GM18909 (cell line): ENCODE measurements around the gene TBC1D14.

Experiments used
- ATAC-seq: cut with Tn5 transposase; IDR thresholded peaks from one replicate; pipeline ENCODE4 v1.9.1; 2021; ENCODE audit warnings: mild to moderate bottlenecking; ENCODE audit not compliant: unreplicated experiment, poor library complexity

The TBC1D14 gene

DNA sequence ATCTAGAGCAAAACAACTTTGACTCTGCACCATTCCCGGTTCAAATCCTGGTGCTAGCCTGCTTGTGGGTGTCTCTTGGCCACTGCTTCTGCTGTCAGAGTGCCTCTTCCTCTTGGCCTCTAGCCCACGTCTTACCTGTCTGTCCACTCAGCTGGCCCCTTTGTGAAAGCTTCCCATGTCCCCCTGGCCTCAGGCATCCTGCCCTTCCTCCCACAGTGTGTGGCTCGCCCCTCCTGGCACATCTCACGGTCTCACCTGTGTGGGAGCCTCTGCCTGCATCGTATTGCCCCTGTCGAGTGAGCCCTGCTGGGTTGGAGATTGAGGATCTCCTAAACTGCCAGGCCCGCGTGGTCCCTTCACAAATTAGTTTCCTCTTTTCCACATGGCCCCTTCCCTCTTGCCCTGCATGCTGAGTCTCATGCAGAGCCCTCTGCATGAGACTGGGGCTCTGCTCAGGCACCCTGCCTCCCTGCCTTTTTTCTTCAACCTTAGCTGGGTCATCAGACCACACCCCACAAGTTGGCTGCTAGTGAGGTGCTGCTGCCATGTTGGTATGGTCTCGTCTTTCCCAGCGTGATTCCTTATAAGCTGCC lies 79.8 kb downstream of the TBC1D14 start:
- no peak for ATAC-seq

DNA sequence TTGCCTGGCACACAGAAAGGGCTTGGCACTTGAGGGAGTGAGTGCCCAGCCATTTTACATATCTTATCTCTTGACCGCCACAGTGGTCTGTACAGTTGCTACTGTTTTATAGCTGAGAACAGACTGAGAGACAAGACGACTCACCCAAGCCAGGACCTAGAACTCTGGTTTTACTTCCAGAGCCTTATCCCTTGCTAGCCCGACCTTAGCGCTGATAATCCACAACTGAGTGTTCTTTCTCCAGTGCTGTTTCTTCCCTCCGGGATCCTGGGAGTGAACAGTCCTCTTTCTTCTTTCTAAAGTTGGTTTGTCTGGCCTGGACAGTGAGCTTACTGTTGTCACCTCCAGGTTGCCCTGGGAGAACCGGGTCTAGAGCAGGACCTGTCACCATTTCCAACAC lies 81.0 kb downstream of the TBC1D14 start:
- ATAC-seq: no peak

DNA sequence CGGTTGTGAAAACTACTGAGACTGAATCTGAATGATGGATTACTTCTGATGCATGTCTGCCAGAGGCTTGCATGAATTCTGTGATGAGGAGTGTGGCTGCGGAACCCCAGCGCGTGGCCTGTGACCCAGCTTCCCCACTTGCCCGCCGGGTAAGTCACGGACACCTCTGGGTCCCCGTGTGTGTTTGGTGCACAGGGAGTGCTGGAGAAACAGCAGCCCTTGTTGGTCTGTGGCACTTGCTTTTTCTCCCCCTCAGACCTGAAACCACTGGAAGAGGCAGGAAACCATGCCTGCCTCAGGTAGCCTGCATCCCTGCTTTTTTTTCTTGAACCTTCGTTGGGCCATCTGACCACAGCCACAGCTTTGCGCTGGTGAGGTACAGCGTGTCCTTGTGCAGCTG lies 81.6 kb downstream of the TBC1D14 start:
- no peak for ATAC-seq

DNA sequence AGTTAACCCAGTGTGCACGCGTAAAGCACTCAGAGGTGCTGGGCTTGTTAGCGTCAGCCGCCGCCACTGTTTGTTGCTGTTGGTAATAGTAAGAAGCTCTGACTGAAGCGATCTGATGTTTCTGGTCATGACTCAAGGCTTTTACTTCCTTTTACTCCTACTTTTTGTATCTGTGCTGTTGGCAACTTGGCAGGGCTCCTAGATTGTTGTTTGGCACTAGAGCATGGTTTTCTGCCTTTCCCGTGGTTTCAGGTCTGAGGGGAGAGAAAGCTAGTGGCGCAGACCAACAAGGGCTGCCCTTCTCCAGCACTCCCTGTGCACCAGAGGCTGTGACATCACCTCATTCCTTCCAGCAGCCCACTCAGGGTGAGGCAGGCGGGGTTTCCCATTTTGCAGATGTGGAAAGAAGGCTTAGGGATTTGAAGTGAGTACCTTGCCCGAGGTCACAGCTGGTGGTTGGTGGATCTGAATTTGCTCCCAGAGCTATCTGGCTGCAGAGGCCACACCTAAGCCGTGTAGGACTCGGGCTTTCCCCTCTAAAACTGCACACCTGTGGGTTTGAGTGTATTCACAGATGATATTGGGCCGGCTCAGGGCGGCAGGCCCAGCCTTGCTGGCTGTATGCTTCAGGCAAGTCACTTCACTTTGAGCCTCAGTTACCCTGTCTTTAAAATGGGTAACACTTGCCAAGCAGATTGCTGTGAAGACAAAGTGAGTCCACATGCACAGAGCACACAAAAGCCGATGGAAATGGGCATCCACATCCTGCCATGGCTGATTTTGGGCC lies 82.3 kb downstream of the TBC1D14 start:
- no peak for ATAC-seq

DNA sequence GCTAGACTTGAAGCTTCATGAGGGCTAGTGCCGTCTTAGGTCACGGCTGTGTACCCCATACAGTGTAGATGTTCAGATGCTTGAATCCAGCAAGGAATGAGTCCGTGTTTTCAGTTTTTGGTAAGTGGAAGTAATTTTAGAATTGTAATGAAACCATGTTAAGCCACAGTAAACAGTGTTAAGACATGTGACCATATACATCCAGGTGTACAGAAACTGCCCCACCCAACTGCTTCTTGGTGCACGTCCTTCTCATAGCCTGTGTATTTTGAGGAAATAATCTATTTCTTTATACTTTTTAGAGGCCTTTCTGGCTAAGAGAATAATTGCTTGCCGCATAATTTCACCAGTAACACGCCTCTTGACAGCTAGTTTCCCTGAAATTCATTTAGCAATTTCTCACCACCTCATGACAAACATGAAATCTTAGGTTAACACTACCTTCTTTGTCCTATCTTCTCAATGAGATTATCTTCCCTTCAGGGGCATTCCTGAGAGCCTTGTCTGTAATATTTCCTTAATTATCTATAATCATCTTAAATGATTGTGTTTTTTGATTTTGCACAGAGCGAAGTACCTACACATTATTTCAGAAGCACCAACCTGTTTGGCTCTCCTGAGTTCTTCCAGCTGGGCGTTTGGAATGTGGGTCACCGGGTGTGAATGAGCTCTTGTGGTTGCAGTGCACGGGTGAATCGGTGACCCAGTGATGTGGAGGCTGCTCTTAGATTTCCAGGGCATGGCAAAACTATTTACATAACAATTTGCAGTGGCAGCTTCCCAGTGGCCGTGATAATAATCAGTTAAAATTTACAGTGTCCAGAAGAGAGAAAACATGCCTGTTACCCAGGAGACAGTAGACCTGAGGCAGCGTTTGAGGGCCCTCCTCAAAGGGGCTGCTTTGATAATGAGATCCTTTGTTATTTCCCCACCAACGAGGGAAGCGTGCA lies 83.4 kb downstream of the TBC1D14 start:
- no peak for ATAC-seq

DNA sequence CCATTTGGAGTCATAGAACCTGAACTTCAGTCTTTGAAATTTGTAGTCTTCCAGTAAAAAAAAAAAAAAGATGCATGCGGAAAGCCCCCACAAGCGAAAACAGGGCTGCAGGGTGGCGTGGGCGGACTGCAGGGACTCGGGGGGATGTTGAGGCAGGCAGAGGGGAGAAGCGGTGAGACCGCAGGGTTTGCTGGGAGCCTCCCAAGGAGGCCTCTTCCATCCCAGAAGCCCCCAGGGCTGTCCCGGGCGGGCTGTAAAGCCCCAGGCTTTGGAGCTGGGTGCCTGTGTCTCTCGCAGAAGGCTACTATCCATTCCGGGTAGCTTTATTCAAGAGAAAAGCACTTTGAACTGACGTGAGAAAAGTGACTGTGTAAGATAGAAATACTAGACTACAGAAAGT lies 86.9 kb downstream of the TBC1D14 start:
- ATAC-seq: no peak

DNA sequence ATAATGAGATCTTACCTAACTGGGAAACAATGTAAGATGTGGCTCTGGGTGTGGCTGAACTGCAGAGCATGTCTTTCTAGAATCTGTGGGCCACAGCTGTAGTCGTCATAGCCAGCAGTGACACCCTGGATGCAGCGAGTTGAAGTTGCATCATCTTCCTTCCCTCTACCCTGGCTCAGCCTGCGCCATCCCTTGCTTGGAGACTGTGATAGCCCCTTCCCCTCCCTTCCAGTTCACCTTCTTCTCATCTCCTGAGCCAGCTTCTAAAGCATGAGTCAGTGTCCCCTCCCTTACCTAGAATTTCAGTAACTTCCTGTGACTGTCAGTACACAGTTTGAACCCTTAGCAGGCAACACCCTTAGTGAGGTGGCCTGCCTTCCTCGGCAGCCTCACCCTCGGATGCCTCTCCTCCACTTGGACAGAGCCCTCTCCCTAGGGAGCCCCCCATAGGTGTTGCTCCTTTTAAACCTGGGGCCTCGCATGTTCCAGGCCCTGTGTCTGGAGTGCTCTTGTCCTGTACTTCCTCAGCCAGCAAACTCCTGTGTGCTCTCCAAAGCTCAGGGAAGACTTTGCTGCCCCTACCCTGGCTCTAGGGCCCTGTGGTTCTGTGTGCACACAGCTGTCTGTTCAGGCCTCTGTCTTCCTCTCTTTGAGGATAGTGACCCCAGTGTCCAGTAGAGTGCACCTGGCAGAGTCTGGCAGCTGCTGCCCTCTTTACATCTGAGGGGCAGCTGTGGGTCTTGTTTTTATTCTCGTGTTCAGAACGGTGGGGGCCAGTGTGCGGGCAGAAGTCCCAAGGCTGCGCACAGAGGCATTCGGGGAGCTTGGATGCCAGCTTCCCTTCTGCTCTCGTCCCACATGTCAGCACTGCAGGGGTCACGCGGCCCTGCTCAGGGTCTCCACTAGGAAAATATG lies 89.8 kb downstream of the TBC1D14 start:
- no peak for ATAC-seq

DNA sequence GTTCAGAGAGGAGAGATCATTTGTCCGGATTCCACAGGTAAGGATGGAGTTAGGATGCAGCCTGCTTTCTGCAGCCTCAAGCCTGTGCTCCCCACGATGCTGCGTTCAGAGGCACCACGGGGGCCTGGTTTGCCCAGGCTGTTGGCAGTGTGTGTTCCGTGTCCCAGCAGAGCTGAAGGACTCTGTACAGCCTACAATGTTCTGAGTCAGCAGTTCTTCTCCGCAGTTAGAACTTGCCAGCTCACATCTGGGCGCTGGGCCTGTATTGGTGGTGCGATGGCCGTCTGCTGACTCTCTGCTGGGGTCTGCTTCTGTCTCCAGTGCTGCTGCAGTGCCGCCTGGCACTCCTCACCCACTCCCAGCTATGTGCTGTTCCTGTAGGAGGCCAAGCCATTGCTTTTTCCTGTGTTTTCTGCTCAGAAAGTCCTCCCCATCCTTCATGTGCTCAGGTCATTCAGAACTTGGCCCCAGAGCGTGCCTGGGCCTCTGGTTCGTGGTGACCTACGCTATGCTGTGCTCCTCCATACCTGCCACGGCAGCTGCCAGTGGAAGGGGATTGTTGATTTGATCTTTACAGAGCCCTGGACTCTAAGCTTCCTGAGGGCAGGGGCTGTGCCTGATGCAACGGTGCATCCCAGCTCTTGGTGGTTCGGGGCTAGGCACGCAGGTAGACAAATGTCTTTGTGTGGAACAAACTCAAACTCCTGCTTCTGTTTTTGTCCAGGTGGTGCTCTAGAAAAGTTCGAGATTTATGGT lies 91.0 kb downstream of the TBC1D14 start:
- ATAC-seq: no peak

DNA sequence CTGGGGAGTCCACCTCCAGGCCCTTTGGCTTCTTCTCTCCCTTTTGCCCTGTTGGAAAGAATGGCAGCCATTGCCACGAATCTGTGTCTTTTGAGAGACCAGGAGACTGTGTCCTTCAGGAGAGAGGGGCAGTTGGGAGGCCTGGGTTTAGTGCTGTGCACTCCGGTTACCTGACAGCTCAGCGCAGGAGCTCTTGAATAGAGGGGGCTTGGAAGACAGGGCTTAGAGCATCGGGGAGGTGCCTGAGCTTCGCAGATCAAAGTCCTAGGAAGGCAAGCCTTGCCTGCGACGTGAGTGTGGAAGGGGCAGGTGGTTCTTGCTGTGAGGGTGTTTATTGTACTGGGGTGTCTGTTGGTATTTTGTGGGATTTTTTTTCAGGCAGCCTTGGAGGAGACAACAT lies 91.6 kb downstream of the TBC1D14 start:
- no peak for ATAC-seq

DNA sequence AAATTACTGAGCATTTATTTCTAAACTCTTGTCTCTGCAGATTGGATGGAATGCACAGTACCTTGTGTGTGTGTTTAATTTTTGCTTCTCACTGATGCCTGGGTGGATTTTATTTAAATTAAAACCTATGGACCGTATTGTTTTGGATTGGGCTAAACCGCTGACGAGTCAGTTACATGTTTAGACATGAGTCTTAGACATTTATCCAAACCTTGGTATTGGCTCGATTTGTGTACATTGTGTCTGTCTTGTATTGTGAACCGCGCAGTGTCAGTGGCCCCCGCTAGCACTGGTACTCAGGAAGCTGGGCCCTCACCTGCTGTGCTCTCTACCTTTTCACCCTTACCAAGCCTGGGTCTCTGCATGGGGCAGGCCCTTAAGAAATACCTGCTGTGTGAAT lies 92.7 kb downstream of the TBC1D14 start:
- no peak for ATAC-seq

DNA sequence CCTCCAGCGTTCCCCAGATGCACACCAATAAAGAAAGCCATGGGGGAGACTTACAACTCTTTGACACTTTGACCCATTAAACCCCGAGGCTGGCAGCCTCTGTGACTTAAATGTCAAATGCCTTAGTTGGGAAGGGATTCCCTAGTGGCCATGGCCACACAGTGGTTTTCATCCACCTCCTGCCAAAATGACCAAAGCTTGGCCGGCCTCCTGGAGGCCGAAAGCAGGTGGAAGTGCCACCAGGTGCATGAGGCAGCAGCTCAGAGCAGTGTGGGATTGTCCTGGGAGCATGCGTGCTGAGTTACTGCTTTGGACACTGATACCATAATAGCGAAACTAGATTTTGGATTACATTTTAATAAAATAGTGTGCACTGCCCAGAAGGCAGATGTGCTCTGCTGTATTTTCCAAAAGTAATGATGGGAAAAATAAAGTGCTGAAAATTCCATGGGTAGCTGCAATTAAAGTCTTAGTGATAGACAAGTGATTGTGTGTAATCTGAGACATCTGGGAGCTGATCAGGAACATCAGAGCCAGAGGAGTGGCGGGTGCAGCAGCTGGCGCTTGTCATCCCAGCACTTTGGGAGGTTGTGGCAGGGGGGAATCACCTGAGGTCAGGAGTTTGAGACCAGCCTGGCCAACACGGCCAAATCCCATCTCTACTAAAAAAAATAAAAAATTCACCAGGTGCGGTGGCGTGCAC lies 93.7 kb downstream of the TBC1D14 start:
- ATAC-seq: no peak

DNA sequence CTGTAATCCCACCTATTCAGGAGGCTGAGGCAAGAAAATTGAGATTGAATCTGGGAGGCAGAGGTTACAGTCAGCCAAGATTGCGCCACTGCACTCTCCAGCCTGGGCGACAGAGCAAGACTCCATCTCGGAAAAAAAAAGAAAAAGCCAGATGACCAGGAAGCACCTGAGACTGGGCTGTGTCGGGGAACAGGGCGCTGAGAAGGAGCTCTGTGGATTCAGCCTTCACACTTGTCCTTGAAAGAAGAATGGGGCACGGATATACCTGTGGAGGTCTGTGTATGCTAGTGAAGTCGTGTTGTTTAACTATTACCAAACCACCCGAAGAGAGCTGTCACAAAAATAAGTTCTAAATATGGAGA lies 94.2 kb downstream of the TBC1D14 start:
- no peak for ATAC-seq

DNA sequence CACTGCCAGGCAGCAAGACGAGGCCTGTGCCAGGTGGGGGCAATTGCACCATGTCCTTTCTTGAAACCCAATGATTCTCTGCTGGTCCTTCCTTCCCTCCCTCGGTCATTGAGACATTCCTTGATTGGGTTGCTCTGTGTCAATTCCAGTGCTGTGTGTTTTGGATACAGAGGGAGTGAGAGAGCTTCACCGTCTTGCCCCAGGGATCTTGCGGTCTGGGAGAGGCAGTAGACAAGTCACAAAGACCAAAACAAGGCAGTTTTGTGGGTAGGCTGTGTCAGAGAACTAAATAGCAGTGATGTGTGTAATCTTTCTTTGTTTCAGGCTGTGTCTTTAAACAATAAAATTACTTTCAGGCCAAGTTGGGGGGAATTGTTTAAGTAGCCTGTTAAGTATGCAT lies 94.7 kb downstream of the TBC1D14 start:
- no peak for ATAC-seq

DNA sequence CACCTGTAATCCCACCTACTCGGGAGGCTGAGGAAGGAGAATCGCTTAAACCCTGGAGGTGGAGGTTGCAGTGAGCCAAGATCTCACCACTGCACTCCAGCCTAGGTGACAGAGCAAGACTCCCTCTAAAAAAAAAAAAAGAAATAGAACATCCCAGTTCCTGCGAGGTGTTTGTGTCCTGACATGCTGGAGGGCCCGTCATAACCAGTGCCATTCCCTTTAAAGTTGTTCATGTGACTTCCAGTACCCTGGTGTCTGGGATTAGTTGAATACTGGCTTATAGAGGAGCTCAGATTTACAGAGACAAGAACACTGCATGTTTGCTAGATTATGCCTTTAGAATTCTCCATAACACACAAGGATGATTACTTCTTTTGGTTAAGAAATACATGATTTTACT lies 95.9 kb downstream of the TBC1D14 start:
- no peak for ATAC-seq

DNA sequence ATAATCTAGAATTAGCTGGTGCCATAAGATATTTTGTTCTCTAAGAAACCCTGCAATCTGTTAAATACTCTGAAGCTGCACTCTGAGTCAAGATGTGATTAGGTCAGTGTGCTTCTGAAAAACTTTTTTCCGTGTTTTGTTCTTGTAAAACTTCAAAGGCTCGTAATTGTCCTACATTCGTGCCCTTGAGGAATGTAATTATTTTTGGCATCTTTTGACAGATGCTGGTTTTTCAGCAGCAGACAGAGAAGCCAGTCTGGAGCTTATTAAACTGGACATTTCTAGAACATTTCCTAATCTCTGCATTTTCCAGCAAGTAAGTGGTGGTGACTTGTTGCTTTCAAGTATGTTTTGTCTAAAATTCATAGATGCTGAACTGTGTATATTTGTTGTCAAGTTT lies 96.8 kb downstream of the TBC1D14 start:
- ATAC-seq: no peak

DNA sequence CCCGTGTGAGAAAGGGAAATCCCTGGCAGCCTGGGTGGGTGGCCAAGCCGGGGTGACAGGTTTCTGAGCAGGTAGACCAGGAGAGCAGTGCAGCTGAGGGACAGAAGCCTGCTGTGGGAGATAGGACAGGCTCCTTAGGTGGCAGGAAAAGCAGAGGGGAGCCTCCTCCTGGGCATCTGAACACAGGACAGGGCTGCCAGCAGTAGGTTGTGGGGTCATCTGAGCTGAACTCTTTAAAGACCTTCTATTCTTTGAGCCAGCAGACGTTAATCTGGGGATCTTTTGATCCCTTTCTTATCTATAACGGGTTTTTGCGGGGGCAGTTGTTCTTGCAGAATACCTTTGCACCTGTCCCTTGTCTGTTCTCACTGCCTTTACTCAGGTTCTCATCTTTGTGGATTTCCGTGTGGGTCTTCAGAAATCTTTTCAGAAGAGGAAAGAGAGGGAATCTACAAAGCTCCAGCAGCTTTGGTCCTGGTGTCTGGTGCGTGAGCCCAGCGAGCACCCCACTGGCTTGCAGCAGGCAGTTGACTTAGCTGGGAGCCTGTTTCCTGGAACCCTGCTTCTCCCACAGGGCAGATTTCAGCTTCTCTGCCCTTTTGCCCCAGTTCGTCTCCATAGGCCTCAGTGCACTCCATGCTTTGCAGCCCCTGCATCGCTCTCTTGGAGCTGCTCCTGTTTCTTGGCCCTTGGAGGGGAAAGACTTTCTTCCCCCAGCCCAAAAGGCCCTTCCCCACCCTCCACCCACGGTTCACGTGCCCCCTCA lies 97.7 kb downstream of the TBC1D14 start:
- no peak for ATAC-seq

DNA sequence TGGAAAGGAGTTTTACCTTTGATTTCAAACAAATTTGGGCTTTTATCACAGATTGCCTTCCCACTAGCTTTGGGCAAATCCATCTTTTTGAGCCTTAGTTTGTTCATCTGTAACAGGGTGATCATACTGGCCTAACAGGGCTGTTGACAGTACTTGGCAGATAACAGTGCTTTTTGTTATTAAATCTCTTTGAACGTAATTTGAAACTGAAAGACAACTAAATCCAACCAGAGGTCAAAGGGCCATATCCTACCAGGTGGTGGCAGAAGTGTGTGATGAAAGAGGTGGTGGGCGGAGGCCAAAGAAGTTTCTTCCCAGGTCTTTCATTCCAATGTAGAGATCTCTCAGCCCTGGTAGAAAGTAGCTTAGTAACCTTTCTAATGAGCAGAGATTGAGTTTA lies 98.3 kb downstream of the TBC1D14 start:
- no peak for ATAC-seq

DNA sequence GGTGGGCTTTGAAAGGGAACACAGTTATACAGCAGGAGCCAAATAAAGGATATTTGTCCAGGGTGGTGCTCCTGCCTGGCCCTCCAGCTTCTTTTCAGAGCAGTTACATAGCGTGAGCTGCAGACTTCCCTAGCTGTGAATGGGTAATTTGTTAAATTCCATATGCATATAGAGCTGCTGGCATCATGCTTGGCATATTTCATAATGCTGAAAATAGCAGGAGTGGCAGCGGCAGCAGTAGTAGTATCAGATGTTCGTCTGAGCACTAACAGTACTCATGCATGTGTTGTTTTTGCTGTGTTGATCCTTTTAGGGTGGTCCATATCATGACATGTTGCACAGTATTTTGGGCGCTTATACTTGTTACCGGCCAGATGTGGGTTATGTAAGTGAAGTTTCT lies 99.9 kb downstream of the TBC1D14 start:
- no peak for ATAC-seq
